NCI-H460 (cell line): ENCODE results near the gene HACD3. TPM values are rescaled to one million over a fixed set of nuclear protein-coding genes. Genes with fewer than 3 reads are reported as not detected.
"Not testable (repeated sequence)": the region's sequence is repeated elsewhere in the genome, so short reads cannot be mapped to it uniquely, and the experiment has no call there.

Experiments
- DNase-seq: peaks from one replicate; pipeline ENCODE4 v3.0.0-alpha.2; 2016; ENCODE audit warnings: low read depth; ENCODE audit errors: extremely low read depth
- total RNA-seq: library from RNA; depleted of rRNA; stranded (reverse); fragments of >200 nt; shearing (Covaris generic); gene quantifications from 2 replicates; pipeline ENCODE4 v1.2.3, GENCODE V29; 2014

HACD3 gene
- total RNA-seq, 1 experiment from 2014 or later: 108 TPM

GRCh38 chr15:65547841-65548240 is 17.6 kb downstream of the HACD3 start:
- no peak for DNase-seq

GRCh38 chr15:65549288-65549687 is 19.0 kb downstream of the HACD3 start:
- DNase-seq: not testable (repeated sequence)

GRCh38 chr15:65550681-65551098 is 20.4 kb downstream of the HACD3 start:
- DNase-seq: no peak

- DNase-seq: no peak
Observed at GRCh38 chr15:65551183-65551582, 20.9 kb downstream of the HACD3 start.

- DNase-seq: not testable (repeated sequence)
Observed at GRCh38 chr15:65552851-65553250, 22.6 kb downstream of the HACD3 start.

GRCh38 chr15:65553691-65554090 is 23.4 kb downstream of the HACD3 start:
- DNase-seq: no peak

GRCh38 chr15:65556622-65557021 is 26.4 kb downstream of the HACD3 start:
- DNase-seq: no peak

GRCh38 chr15:65558336-65558735 is 28.1 kb downstream of the HACD3 start:
- DNase-seq: no peak

GRCh38 chr15:65558997-65559760 is 28.9 kb downstream of the HACD3 start:
- DNase-seq: no peak

GRCh38 chr15:65559941-65560340 is 29.7 kb downstream of the HACD3 start:
- DNase-seq: no peak

- no peak for DNase-seq
Observed at GRCh38 chr15:65561934-65562333, 31.7 kb downstream of the HACD3 start.

GRCh38 chr15:65569728-65570127 is 39.5 kb downstream of the HACD3 start:
- no peak for DNase-seq

- no peak for DNase-seq
Observed at GRCh38 chr15:65571971-65572370, 41.7 kb downstream of the HACD3 start.

- DNase-seq: no peak
Observed at GRCh38 chr15:65576664-65577063, 46.4 kb downstream of the HACD3 start.

GRCh38 chr15:65577129-65577996 is 47.1 kb downstream of the HACD3 start:
- DNase-seq: no peak

GRCh38 chr15:65578904-65579728 is 48.9 kb downstream of the HACD3 start:
- no peak for DNase-seq

GRCh38 chr15:65579762-65580161 is 49.5 kb downstream of the HACD3 start:
- DNase-seq: no peak

- no peak for DNase-seq
Observed at GRCh38 chr15:65580287-65580686, 50.0 kb downstream of the HACD3 start.

GRCh38 chr15:65583701-65584100 is 53.4 kb downstream of the HACD3 start:
- DNase-seq: no peak

- DNase-seq: no peak
Observed at GRCh38 chr15:65584241-65584640, 54.0 kb downstream of the HACD3 start.

- DNase-seq: no peak
Observed at GRCh38 chr15:65587094-65587493, 56.8 kb downstream of the HACD3 start.
